Measurements from ENCODE around the gene PHGDH. TPM values are rescaled to one million over a fixed set of nuclear protein-coding genes. Genes with fewer than 3 reads are reported as not detected.

Gene PHGDH
- total and polyA plus RNA-seq, 2 experiments from 2014 or later = 86.9 to 89.8 TPM

DNA sequence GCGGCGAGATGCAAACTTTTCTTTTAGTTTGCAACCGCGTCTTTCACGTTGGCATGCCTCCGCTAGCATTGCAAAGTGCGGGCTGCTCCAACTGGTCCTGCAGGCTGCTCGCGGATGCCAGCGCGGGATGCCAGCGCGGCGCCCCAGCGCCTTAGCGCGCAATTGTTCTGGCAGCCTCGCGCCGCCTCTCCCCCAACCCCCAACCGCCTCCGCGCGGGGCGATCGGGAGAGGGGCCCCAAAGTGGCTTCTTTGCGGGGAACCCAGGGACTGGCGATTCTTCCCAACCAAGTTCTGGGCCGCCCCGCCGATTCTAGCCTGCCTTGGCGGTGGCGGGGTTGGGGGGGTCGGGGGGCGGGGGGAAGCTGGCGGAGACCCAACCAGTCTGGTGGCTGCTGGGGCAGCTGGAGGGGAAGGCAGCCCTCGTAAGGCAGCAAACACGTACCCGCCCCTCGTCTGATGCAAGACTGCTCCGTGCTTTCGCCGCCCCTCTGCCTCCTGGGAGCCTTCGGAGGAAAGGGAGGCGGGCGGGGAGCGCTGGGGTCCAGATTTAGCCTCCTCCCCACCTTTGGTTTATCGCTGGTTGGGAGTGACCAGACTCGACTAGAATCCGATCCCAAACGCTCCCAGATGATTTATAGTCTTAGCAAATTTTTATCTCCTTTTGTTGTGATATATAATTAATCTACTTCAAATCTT lies 756 bp downstream of the PHGDH start:
- Histone ChIP-seq H3K9me3 (ENCODE audit: low read depth) (no peaks in the 10 kb centered on the region), H3K27me3 (no peaks in the 10 kb centered on the region), H3K27ac (peak overlapping the region; percentile 6), H3K4me1 (ENCODE audit: low read depth) (peaks cover 14% of the 10 kb centered on the region), H3K36me3 (no peaks in the 10 kb centered on the region), H3K4me3 (peak overlapping the region; percentile 38)
- DNase-seq (ENCODE audit: low read depth in 1 of 2, low spot score in 1 of 2) = peak; percentile 83 to 96
- TF ChIP-seq, protein P1, sequence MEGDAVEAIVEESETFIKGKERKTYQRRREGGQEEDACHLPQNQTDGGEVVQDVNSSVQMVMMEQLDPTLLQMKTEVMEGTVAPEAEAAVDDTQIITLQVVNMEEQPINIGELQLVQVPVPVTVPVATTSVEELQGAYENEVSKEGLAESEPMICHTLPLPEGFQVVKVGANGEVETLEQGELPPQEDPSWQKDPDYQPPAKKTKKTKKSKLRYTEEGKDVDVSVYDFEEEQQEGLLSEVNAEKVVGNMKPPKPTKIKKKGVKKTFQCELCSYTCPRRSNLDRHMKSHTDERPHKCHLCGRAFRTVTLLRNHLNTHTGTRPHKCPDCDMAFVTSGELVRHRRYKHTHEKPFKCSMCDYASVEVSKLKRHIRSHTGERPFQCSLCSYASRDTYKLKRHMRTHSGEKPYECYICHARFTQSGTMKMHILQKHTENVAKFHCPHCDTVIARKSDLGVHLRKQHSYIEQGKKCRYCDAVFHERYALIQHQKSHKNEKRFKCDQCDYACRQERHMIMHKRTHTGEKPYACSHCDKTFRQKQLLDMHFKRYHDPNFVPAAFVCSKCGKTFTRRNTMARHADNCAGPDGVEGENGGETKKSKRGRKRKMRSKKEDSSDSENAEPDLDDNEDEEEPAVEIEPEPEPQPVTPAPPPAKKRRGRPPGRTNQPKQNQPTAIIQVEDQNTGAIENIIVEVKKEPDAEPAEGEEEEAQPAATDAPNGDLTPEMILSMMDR (IDR thresholded peaks at IDR 0.05; ENCODE audit: low read depth, low read length) = no peak

DNA sequence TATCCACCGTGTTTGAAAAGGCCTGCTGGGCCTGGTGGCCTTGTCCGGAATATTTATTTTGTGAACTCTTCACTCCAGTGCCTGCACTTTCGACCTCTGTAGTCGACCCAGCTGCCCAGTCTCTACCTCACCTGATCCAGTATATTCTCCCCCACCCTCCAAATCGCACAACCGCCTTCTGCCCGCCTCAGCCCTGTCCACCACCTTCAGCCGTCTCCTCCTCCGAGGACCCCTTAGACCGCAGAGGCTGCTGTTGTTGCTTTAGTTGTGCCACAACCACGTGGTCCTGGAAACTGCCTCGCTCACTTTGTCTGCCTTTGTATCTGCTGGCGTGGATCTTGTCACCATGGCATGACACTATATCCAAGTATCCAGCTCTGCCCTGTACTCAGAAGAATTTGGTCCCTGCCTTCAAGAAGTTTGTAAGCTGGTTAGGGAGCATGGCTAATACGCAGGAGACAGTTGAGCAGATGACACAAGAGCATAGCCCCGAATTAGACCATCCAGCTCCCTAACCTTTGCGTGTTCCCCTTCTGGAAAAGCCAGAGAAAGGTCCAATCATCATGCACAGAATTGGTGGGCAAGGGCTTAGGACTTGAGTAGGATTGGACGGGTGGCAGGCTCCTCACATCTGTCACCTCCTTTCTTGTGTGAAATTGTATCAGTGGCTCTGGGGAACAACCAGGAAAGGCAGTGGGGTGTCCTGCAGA lies 1.5 kb downstream of the PHGDH start:
- no peaks in the 10 kb centered on the region for H3K36me3 ChIP-seq
- H3K4me3 ChIP-seq = peak overlapping the region; percentile 38
- peak; percentile 29 to 40 for DNase-seq (ENCODE audit: low read depth in 1 of 2, low spot score in 1 of 2)
- peaks cover 14% of the 10 kb centered on the region for H3K4me1 ChIP-seq (ENCODE audit: low read depth)
- no peaks in the 10 kb centered on the region for H3K9me3 ChIP-seq (ENCODE audit: low read depth)
- no peaks in the 10 kb centered on the region for H3K27me3 ChIP-seq
- H3K27ac ChIP-seq = peak overlapping the region; percentile 6
- TF ChIP-seq, protein P1 (IDR thresholded peaks at IDR 0.05; ENCODE audit: low read depth, low read length) = no peak

DNA sequence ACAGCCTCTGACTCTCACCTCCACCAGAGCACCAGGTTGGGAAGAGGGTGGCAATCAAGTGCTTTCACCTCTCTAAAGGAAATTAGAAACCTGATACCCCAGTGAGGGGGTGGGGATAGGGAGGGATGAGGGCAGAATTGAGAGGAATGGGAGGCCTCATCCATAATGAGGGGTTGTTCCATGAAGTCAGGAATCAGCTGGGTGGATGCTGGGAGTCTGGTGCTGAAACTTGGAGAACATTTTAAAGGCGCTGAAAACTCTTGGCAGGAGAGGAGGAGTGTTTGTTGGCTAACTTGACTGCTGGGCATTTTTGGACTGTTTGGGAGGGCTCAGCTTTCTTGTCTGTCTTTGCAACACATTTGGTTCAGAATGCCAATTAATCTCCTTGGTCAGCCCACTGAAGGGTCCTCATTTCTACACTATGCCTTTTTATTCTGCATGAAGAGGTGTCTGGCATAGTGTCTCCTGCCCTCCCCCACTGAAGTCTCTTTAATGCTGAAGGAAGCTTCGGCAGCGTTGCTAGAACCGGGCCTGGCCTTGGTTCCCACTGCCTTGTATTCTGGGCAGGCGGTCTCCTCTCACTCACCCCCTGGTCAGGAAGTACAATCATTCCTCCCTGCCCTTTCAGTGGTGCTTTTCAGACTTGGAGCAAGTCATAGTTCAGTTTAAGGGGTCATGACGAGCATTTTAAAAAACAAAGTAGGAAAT lies 2.2 kb downstream of the PHGDH start:
- H3K36me3 ChIP-seq = no peaks in the 10 kb centered on the region
- DNase-seq (ENCODE audit: low read depth in 1 of 2, low spot score in 1 of 2) = peak; percentile 51 to 58
- H3K4me1 ChIP-seq (ENCODE audit: low read depth) = peaks cover 14% of the 10 kb centered on the region
- H3K27me3 ChIP-seq = no peaks in the 10 kb centered on the region
- TF ChIP-seq, protein P1 (IDR thresholded peaks at IDR 0.05; ENCODE audit: low read depth, low read length) = no peak
- no peak overlapping the region for H3K4me3 ChIP-seq
- H3K9me3 ChIP-seq (ENCODE audit: low read depth) = no peaks in the 10 kb centered on the region
- H3K27ac ChIP-seq = peak overlapping the region; percentile 50

DNA sequence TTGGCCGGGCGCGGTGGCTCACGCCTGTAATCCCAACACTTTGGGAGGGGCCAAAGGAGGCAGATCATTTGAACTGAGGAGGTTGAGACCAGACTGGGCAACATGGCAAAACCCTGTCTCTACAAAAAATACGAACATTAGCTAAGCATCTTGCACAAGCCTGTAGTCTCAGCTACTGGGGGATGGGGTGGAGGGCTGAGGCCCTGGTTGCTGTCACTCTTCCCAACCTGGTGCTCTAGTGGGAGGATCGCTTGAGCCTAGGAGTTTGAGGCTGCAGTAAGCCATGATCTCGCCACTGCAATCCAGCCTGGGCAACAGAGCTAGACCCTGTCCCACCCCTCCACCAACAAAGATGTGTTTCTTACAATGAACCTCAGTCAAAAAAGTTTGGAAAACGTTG lies 2.8 kb downstream of the PHGDH start:
- Histone ChIP-seq H3K27me3 (no peaks in the 10 kb centered on the region), H3K4me1 (ENCODE audit: low read depth) (peaks cover 14% of the 10 kb centered on the region), H3K36me3 (no peaks in the 10 kb centered on the region), H3K9me3 (ENCODE audit: low read depth) (no peaks in the 10 kb centered on the region), H3K4me3 (no peak overlapping the region), H3K27ac (peak overlapping the region; percentile 50)
- TF ChIP-seq, protein P1 (IDR thresholded peaks at IDR 0.05; ENCODE audit: low read depth, low read length) = no peak
- DNase-seq (ENCODE audit: low read depth in 1 of 2, low spot score in 1 of 2) = peak in 1 of 2 donors; percentile 50

DNA sequence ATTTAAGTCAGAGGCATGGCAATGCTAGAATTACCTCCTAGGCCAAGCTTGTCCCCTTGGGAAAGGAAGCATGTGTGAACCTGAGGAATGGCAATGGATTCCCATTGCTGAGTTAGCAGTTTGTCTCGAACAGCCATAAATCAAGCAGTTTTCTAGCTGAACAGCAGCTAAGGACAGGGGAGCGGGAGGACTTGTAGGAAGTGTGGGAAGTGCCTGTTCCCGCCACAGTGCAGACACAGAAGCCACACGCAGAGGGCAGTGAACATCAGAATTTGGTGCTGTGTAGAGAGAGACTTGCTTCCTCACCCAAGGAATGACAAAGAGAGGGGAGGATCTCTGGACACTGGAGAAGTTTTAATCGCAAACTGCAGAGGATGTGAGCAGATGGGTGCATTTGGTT lies 3.8 kb downstream of the PHGDH start:
- no peaks in the 10 kb centered on the region for H3K36me3 ChIP-seq
- H3K4me1 ChIP-seq (ENCODE audit: low read depth) = peaks cover 14% of the 10 kb centered on the region
- H3K4me3 ChIP-seq = no peak overlapping the region
- no peaks in the 10 kb centered on the region for H3K27me3 ChIP-seq
- no peaks in the 10 kb centered on the region for H3K9me3 ChIP-seq (ENCODE audit: low read depth)
- DNase-seq (ENCODE audit: low read depth in 1 of 2, low spot score in 1 of 2) = peak; percentile 13 to 29
- no peak overlapping the region for H3K27ac ChIP-seq
- TF ChIP-seq, protein P1 (IDR thresholded peaks at IDR 0.05; ENCODE audit: low read depth, low read length) = no peak
